Measurements from ENCODE around the gene PDGFRB. TPM values are rescaled to one million over a fixed set of nuclear protein-coding genes. Genes with fewer than 3 reads are reported as not detected.
A peak's percentile ranks its signal among the peaks of the same experiment; 100 is the strongest.

PDGFRB gene
- total RNA-seq, 4 donors from 2014 or later, result 126 to 366 (median 149) TPM

GRCh38 chr5:150183436-150183835 is 27.8 kb upstream of the PDGFRB start:
- TF ChIP-seq CTCF (IDR thresholded peaks at IDR 0.05), result no peak
- ATAC-seq (ENCODE audit: low FRiP score) (no peak), DNase-seq (ENCODE audit: low spot score) (no peak)

- TF ChIP-seq CTCF (IDR thresholded peaks at IDR 0.05), result no peak
- DNase-seq (ENCODE audit: low spot score) (no peak), ATAC-seq (ENCODE audit: low FRiP score) (no peak)
Measured at GRCh38 chr5:150182774-150183173, 27.1 kb upstream of the PDGFRB start.

- TF ChIP-seq CTCF (IDR thresholded peaks at IDR 0.05), result no peak
- no peak for ATAC-seq (ENCODE audit: low FRiP score)
Measured at GRCh38 chr5:150181766-150182545, 26.3 kb upstream of the PDGFRB start.

GRCh38 chr5:150181027-150181426 is 25.4 kb upstream of the PDGFRB start:
- ATAC-seq (ENCODE audit: low FRiP score), result no peak
- no peak for DNase-seq (ENCODE audit: low spot score)
- no peak for TF ChIP-seq CTCF (IDR thresholded peaks at IDR 0.05)

More at GRCh38 chr5:150181766-150182545, 26.3 kb upstream of the PDGFRB start:
- no peak for DNase-seq (ENCODE audit: low spot score)

- no peak for DNase-seq (ENCODE audit: low spot score)
- no peak for TF ChIP-seq CTCF (IDR thresholded peaks at IDR 0.05)
- ATAC-seq (ENCODE audit: low FRiP score), result peak; percentile 27
Measured at GRCh38 chr5:150180241-150181026, 24.8 kb upstream of the PDGFRB start.

GRCh38 chr5:150179019-150179620 is 23.5 kb upstream of the PDGFRB start:
- ATAC-seq (ENCODE audit: low FRiP score), result no peak

More at GRCh38 chr5:150179019-150179620, 23.5 kb upstream of the PDGFRB start:
- no peak for DNase-seq (ENCODE audit: low spot score)
- no peak for TF ChIP-seq CTCF (IDR thresholded peaks at IDR 0.05)
